IMR-90 (cell line): ENCODE results near the gene RNF175. TPM values are rescaled to one million over a fixed set of nuclear protein-coding genes. Genes with fewer than 3 reads are reported as not detected.

Experiments used
- ATAC-seq: fragments of 200-7000 bp; cut with Tn5 transposase; 2 replicates; pipeline ENCODE4 v1.9.1; 2020; ENCODE audit warnings: low read depth, mild to moderate bottlenecking, moderate library complexity
- BruUV-seq: library from RNA; stranded (reverse); fragments of 400-500 nt; replicated peaks from 2 replicates; lab custom pipeline; 2021; lab: Mats Ljungman, UMichigan
- CTCF ChIA-PET: fragments of 300-600 bp; formaldehyde crosslinking; extraction: SDS; loops from one replicate; lab custom pipeline; 2021; ENCODE audit warnings: antibody characterized with exemption; lab: Yijun Ruan, JAX
- POLR2A ChIA-PET: fragments of 300-600 bp; sonication (Branson Sonifier 250); formaldehyde crosslinking; loops from one replicate; lab custom pipeline; 2022; ENCODE audit warnings: antibody characterized with exemption; ENCODE audit not compliant: unreplicated experiment; lab: Charles Lee
- DNase-seq: peaks from one replicate; pipeline ENCODE4 v3.0.0; 2013
- H2AFZ ChIP-seq: replicated peaks from 2 replicates; pipeline ENCODE3; 2013; ENCODE audit warnings: low read length, mild to moderate bottlenecking; ENCODE audit not compliant: poor library complexity
- H2AK5ac ChIP-seq: 2 replicates; pipeline ENCODE4 v1.6.1; 2013; ENCODE audit warnings: low read depth, low read length, inconsistent platforms
- H2AK9ac ChIP-seq: replicated peaks from 2 replicates; pipeline ENCODE3; 2013; ENCODE audit warnings: mild to moderate bottlenecking, low read depth, low read length, moderate library complexity; ENCODE audit not compliant: poor library complexity
- H2BK120ac ChIP-seq: 2 replicates; pipeline ENCODE4 v1.6.1; 2013; ENCODE audit warnings: low read depth, low read length, inconsistent platforms
- H2BK15ac ChIP-seq: 3 replicates; pipeline ENCODE4 v1.6.1; 2013; ENCODE audit warnings: low read depth, low read length, inconsistent platforms
- H2BK20ac ChIP-seq: 2 replicates; pipeline ENCODE4 v1.6.1; 2013; ENCODE audit warnings: low read depth, mild to moderate bottlenecking, inconsistent platforms, low read length, moderate library complexity
- H2BK5ac ChIP-seq: 2 replicates; pipeline ENCODE4 v1.6.1; 2013; ENCODE audit warnings: mild to moderate bottlenecking, low read depth, low read length, inconsistent platforms; ENCODE audit not compliant: poor library complexity, severe bottlenecking
- H3K14ac ChIP-seq: replicated peaks from 2 replicates; pipeline ENCODE4 v1.6.1; 2013; ENCODE audit warnings: low read depth, low read length, inconsistent platforms
- H3K18ac ChIP-seq: 2 replicates; pipeline ENCODE4 v1.6.1; 2013; ENCODE audit warnings: low read depth, low read length, control low read depth
- H3K23ac ChIP-seq: 2 replicates; pipeline ENCODE4 v1.6.1; 2013; ENCODE audit warnings: low read depth, low read length, inconsistent platforms
- H3K27ac ChIP-seq: 2 replicates; pipeline ENCODE4 v1.5.1; 2013; ENCODE audit warnings: mild to moderate bottlenecking, control low read depth, low read length; ENCODE audit not compliant: insufficient read depth
- H3K27me3 ChIP-seq: 2 replicates; pipeline ENCODE4 v1.6.1; 2013; ENCODE audit warnings: low read length; ENCODE audit not compliant: control insufficient read depth, insufficient read depth
- H3K36me3 ChIP-seq: 2 replicates; pipeline ENCODE4 v1.6.1; 2013; ENCODE audit warnings: low read length, mixed read lengths; ENCODE audit not compliant: control insufficient read depth, insufficient read depth
- H3K4ac ChIP-seq: 2 replicates; pipeline ENCODE4 v1.6.1; 2013; ENCODE audit warnings: low read depth, low read length, inconsistent platforms
- H3K4me1 ChIP-seq: 2 replicates; pipeline ENCODE4 v1.6.1; 2013; ENCODE audit warnings: low read length, mixed read lengths; ENCODE audit not compliant: control insufficient read depth, insufficient read depth
- H3K4me2 ChIP-seq: 2 replicates; pipeline ENCODE4 v1.6.1; 2013; ENCODE audit warnings: low read depth, mild to moderate bottlenecking, control low read depth, low read length, moderate library complexity
- H3K4me3 ChIP-seq: 2 replicates; pipeline ENCODE4 v1.5.1; 2013; ENCODE audit warnings: low read depth, mild to moderate bottlenecking, control low read depth, low read length, moderate library complexity; ENCODE audit not compliant: insufficient read depth
- H3K56ac ChIP-seq: 2 replicates; pipeline ENCODE4 v1.6.1; 2013; ENCODE audit warnings: low read length, inconsistent platforms; ENCODE audit not compliant: insufficient read depth; ENCODE audit errors: extremely low read depth
- H3K79me1 ChIP-seq, 2 experiments: 2 replicates each; pipeline ENCODE4 v1.6.1; 2013; ENCODE audit warnings: low read length in 2 of 2, inconsistent platforms in 1 of 2, low read depth in 1 of 2
- H3K9ac ChIP-seq: 2 replicates; pipeline ENCODE4 v1.6.1; 2013; ENCODE audit warnings: low read depth, low read length, control low read depth
- H3K9me1 ChIP-seq: 2 replicates; pipeline ENCODE4 v1.6.1; 2013; ENCODE audit warnings: low read length, inconsistent platforms; ENCODE audit not compliant: insufficient read depth
- H3K9me3 ChIP-seq: 2 replicates; pipeline ENCODE4 v1.6.1; 2013; ENCODE audit warnings: low read length; ENCODE audit not compliant: control insufficient read depth, insufficient read depth
- H4K20me1 ChIP-seq: 2 replicates; pipeline ENCODE4 v1.6.1; 2013; ENCODE audit warnings: low read length, inconsistent platforms; ENCODE audit not compliant: insufficient read depth
- H4K5ac ChIP-seq: 2 replicates; pipeline ENCODE4 v1.6.1; 2013; ENCODE audit warnings: mild to moderate bottlenecking, low read depth, low read length, control low read depth
- H4K8ac ChIP-seq, 2 experiments: 2 replicates each; pipeline ENCODE4 v1.6.1; 2013; ENCODE audit warnings: low read depth in 2 of 2, low read length in 2 of 2, control low read depth in 1 of 2, inconsistent platforms in 1 of 2
- H4K91ac ChIP-seq: 2 replicates; pipeline ENCODE4 v1.6.1; 2013; ENCODE audit warnings: low read depth, low read length, inconsistent platforms; ENCODE audit not compliant: insufficient read depth
- BHLHE40 ChIP-seq: fragments of 150-350 bp; IDR thresholded peaks from 2 replicates; pipeline ENCODE4 v1.6.1; 2016; ENCODE audit warnings: mild to moderate bottlenecking, low read depth, low read length
- CEBPB ChIP-seq: IDR thresholded peaks from 2 replicates; pipeline ENCODE4 v1.6.1; 2012; ENCODE audit warnings: low read depth, low read length, improper control_type of control experiment
- CHD1 ChIP-seq: IDR thresholded peaks from 2 replicates; pipeline ENCODE4 v1.6.1; 2012; ENCODE audit warnings: low read depth, low read length, improper control_type of control experiment
- MAFK ChIP-seq: IDR thresholded peaks from 2 replicates; pipeline ENCODE4 v1.6.1; 2012; ENCODE audit warnings: low read depth, low read length, improper control_type of control experiment
- MAZ ChIP-seq: IDR thresholded peaks from 2 replicates; pipeline ENCODE4 v1.6.1; 2012; ENCODE audit warnings: low read depth, mild to moderate bottlenecking, low read length, improper control_type of control experiment, moderate library complexity, borderline replicate concordance
- NFE2L2 ChIP-seq: fragments of 150-350 bp; IDR thresholded peaks from 2 replicates; pipeline ENCODE4 v1.6.1; 2016; ENCODE audit warnings: low read depth, mild to moderate bottlenecking, low read length
- RCOR1 ChIP-seq: IDR thresholded peaks from 2 replicates; pipeline ENCODE4 v1.6.1; 2012; ENCODE audit warnings: mild to moderate bottlenecking, low read length, improper control_type of control experiment; ENCODE audit not compliant: insufficient replicate concordance
- RFX5 ChIP-seq: IDR thresholded peaks from 2 replicates; pipeline ENCODE4 v1.8.0; 2012; ENCODE audit warnings: low read depth, mild to moderate bottlenecking, low read length, moderate library complexity
- WGBS, 2 experiments: methylation state at CpG; one replicate each; pipeline versions ENCODE4 v1.1.5 to v1.1.7; 2013; ENCODE audit warnings: missing lambda C conversion rate in 2 of 2; ENCODE audit not compliant: insufficient read length in 1 of 2; ENCODE audit errors: extremely low coverage in 2 of 2; 5-methylcytosine and 5-hydroxymethylcytosine counted together
- dilution Hi-C: fragments of 300-500 bp; cut with HindIII; formaldehyde crosslinking; loops from one replicate; pipeline ENCODE4 v1.14.3; 2018; ENCODE audit warnings: low sequenced_read_pairs; ENCODE audit not compliant: unreplicated experiment
- in situ Hi-C: fragments of 300-500 bp; cut with MboI; formaldehyde crosslinking; loops from 3 replicates; pipeline ENCODE4 v1.14.3; 2019; ENCODE audit warnings: low sequenced_read_pairs, inconsistent platforms, mixed read lengths
- intact Hi-C: fragments of 100-400 bp; cut with micrococcal nuclease; formaldehyde crosslinking; loops from 2 replicates; pipeline ENCODE4 v1.10.0; 2022
- polyA plus RNA-seq, 3 experiments: library from polyadenylated mRNA; depleted of rRNA; stranded (reverse); fragments of >200 nt; gene quantifications; 2 replicates each; pipeline ENCODE4 v1.2.3, GENCODE V29; 2012; ENCODE audit warnings: low replicate concordance in 1 of 3
- total RNA-seq: library from RNA; depleted of rRNA; stranded (reverse); fragments of >200 nt; gene quantifications from 2 replicates; pipeline ENCODE4 v1.2.3, GENCODE V29; 2012
- TF ChIP-seq, protein P1 (sequence below): conservative IDR thresholded peaks from 2 replicates; pipeline ENCODE4 v1.5.1; 2012; ENCODE audit warnings: mild to moderate bottlenecking, low read depth, low read length, improper control_type of control experiment
- TF ChIP-seq, protein P2 (sequence below): fragments of 150-350 bp; IDR thresholded peaks from 2 replicates; pipeline ENCODE4 v1.6.1; 2016; ENCODE audit warnings: low read depth, mild to moderate bottlenecking, low read length, moderate library complexity, borderline replicate concordance

Gene RNF175
- total and polyA plus RNA-seq, 2 of the 4 experiments (the other 2 are of a cell fraction): not detected

DNA sequence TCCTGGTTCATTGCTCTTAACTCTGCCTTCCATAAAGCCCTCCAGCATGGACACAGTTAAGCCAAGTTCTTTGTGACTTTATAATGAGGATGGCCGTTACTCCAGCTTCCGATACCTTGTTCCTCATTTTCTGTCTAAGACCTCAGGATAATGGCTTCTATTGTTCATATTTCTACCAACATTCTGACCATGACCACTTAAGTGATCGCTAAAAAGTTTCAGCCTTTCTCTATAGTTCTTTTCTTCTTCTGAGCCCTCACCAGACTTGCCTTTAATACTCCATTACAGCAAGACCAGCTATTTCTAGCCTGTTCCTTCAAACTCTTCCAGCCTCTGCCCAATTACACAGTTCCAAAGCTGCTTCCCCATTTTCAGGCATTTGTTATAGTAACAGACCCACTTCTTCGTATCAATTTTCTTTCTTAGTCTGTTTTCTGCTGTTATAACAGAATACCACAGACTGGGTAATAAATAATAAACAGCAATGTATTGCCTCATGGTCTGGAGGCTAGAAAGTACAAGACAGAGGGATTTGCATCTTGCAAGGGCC, 12.3 kb downstream of the RNF175 start:
- Histone ChIP-seq H2BK120ac (no peak overlapping the region), H3K18ac (no peak overlapping the region), H3K14ac (no peak overlapping the region), H2BK20ac (no peak overlapping the region), H3K27ac (no peak overlapping the region), H3K4me1 (no peaks in the 10 kb centered on the region), H3K23ac (no peak overlapping the region), H3K4me3 (no peak overlapping the region), H2AFZ (no peak overlapping the region), H4K20me1 (no peaks in the 10 kb centered on the region), H3K4ac (no peak overlapping the region), H2AK9ac (no peak overlapping the region), H2AK5ac (no peak overlapping the region), H3K9ac (no peak overlapping the region), H3K79me1 (no peaks in the 10 kb centered on the region), H3K36me3 (no peaks in the 10 kb centered on the region), H3K56ac (no peak overlapping the region), H3K27me3 (no peaks in the 10 kb centered on the region; the same call in 1 of the 2 replicates), H2BK5ac (no peak overlapping the region), H4K5ac (no peak overlapping the region), H2BK15ac (no peak overlapping the region), H4K91ac (no peak overlapping the region), H3K9me3 (no peaks in the 10 kb centered on the region), H3K9me1 (no peaks in the 10 kb centered on the region), H3K4me2 (no peak overlapping the region), H4K8ac (no peak overlapping the region)
- TF ChIP-seq, protein P1, sequence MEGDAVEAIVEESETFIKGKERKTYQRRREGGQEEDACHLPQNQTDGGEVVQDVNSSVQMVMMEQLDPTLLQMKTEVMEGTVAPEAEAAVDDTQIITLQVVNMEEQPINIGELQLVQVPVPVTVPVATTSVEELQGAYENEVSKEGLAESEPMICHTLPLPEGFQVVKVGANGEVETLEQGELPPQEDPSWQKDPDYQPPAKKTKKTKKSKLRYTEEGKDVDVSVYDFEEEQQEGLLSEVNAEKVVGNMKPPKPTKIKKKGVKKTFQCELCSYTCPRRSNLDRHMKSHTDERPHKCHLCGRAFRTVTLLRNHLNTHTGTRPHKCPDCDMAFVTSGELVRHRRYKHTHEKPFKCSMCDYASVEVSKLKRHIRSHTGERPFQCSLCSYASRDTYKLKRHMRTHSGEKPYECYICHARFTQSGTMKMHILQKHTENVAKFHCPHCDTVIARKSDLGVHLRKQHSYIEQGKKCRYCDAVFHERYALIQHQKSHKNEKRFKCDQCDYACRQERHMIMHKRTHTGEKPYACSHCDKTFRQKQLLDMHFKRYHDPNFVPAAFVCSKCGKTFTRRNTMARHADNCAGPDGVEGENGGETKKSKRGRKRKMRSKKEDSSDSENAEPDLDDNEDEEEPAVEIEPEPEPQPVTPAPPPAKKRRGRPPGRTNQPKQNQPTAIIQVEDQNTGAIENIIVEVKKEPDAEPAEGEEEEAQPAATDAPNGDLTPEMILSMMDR: no peak
- TF ChIP-seq CEBPB: no peak
- no peak for TF ChIP-seq RFX5
- TF ChIP-seq CHD1: no peak
- no peak for TF ChIP-seq MAZ
- TF ChIP-seq BHLHE40: no peak
- no peak for TF ChIP-seq NFE2L2
- TF ChIP-seq MAFK: no peak
- TF ChIP-seq RCOR1: no peak
- TF ChIP-seq, protein P2, sequence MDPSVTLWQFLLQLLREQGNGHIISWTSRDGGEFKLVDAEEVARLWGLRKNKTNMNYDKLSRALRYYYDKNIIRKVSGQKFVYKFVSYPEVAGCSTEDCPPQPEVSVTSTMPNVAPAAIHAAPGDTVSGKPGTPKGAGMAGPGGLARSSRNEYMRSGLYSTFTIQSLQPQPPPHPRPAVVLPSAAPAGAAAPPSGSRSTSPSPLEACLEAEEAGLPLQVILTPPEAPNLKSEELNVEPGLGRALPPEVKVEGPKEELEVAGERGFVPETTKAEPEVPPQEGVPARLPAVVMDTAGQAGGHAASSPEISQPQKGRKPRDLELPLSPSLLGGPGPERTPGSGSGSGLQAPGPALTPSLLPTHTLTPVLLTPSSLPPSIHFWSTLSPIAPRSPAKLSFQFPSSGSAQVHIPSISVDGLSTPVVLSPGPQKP: no peak
- no peak for DNase-seq
- in situ Hi-C loops: no loop called here
- no TSS peak for BruUV-seq
- WGBS, 2 experiments: 80% methylated on average over 2 of the region's 4 CpGs; no CpG with 5 or more reads in 1 of the 2 experiments
- no peak for ATAC-seq
- ChIA-PET POLR2A (no interaction called here), CTCF (interaction anchor here (0.6 kb wide), 1 partner anchor 1948 kb away, joined by 3 read pairs; no protein-coding TSS in a partner anchor)
- intact Hi-C loops: no loop called here
- dilution Hi-C loops: no loop called here
